Amniotic stem cell (primary cell): ENCODE results near the gene MGAT4B.
"Not testable (repeated sequence)": the region's sequence is repeated elsewhere in the genome, so short reads cannot be mapped to it uniquely, and the experiment has no call there.

ENCODE experiments used
- DNase-seq: peaks from one replicate; lab custom pipeline; 2025; lab: John Stamatoyannopoulos, UW

MGAT4B gene

DNA sequence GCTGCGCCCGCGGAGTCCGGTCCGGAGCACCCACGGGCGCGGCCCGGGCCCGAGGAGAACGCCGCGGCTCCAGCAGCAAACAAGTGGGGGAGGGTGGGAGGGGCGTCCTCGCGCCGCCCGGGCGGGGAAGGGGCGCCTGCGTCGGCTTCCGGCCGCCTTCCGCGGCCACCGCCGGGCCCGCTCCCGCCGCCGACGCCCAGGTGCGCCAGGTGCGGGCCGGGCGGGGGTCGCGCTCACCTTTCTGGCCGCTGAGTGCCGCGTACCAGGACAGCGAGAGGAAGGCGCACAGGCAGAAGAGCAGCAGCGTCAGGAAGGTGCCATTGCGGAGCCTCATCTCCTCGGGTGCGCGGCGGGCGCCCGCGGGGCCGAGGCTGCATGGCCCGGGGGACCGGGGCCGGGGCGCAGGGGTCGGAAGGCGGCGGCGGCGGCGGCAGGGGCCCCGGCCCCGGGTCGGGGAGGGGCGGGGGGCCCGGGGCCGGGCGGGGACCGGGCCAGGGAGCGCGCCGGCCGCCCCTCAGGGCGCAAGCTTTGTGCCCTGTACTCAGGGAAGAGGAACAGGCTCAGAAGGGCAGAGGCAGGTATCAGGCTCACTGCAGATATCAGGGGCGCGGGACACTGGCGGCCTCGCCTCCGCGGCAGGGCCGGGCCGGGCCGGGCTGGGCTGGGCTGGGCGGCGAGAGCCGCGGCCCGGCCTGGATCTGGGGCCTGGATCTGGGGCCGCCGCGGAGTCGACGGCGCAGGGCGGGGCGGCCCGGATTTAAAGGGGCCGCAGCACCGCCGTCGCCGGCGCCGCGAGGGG, at the start of gene MGAT4B:
Gene MGAT4B (minus strand): TSS at position 617 of the 799 bp plus-strand sequence. CDS start 283 bp downstream, at position 334.
- DNase-seq, result peak; percentile 36

DNA sequence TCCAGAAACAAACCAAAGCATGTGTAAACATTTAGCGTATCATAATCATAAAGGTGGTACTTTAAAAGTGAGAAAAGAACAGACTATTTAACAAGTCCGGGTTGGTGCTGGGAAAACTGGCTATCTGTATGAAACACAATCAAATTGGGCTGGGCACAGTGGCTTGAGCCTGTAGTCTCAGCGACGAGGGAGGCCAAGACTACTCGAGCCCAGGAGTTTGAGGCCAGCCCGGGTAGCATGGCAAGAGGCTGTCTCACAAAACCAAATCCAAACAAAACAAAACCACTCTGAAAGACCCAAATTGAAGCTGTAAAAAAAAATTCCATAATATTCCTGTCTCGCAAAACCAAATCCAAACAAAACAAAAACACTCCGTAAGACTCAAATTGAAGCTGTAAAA, 47.7 kb upstream of the MGAT4B start:
- DNase-seq, result no peak

DNA sequence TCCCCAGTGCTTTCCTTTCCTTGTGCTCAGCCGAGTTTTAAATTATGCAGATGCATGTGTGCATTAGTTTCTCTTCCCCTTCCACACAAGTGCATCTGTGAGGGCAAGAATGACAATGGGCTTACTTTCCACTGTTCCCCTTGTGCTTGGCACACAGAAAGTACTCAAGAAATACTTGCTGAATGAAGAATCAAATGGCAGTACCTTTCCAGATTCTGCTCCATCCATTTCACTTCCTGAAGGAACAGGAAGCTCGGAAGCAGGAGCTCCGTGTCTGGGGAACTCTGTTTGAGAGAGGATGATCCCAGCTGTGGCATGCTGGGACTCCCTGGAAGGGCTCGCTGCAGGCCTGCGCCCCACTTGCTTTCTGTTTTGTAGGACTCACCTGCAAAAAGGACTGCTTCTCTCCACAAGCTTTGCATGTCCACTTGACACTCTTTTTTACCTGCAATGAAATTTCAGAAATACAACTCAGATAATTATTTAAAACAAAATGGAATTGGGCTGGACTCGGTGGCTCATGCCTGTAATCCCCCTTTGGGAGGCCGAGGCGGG, 46.4 kb upstream of the MGAT4B start:
- DNase-seq, result no peak

DNA sequence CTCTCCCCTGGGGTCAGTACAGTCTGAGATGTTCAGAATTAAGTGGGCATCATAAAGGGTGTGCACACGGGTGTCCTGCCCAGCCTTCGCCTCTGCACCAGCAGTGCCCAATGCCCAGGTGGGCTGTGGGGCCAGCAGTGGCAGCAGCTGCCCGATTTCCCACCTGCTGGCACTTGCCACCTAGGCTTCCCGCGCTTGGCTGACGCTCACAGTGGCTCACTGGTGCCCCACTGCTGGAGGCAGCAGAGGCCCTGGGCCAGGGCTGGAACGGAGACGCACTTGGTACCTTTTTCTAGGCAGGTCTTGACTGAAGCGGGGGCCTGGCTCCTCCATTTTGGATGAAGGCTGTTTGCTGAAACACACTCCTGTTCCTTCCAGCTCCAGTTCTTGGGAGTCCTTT, 35.0 kb upstream of the MGAT4B start:
- no peak for DNase-seq

DNA sequence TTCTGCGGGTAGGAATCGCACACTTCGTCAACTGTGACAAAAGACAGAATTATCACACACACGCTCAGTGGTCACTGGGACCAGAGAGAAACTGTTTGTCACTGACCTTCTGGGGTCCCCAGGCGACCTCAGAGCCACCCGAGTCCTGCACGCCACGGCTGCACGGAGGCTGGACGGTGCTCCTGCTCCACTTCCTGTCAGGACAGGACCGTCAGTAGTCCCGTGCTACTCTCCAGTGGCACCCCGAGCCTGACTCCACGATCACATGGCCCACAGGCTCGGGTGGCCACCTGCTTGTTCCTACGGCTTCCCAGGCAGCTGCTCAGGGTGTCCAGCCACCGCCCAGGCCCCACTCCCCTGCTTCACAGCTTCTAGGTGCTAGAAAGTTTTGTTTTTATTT, 34.1 kb upstream of the MGAT4B start:
- DNase-seq, result no peak

DNA sequence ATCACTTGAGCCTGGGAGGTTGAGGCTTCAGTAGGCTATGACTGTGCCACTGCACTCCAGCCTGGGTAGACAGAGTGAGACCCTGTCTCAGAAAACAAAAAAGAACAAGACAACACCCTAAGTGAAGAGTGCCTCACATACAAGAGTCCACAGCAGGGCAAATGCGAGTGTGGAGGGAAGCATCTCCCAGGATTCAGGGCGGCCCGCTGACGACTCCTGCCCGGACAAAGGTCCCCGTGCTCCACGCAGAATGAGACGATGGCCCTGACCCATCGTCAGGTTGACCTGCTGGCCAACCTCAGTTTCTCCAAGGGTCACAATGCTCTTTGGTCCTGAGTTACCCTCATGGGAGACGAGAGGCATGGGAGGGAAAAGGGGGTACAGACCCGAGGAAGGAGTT, 33.7 kb upstream of the MGAT4B start:
- no peak for DNase-seq

DNA sequence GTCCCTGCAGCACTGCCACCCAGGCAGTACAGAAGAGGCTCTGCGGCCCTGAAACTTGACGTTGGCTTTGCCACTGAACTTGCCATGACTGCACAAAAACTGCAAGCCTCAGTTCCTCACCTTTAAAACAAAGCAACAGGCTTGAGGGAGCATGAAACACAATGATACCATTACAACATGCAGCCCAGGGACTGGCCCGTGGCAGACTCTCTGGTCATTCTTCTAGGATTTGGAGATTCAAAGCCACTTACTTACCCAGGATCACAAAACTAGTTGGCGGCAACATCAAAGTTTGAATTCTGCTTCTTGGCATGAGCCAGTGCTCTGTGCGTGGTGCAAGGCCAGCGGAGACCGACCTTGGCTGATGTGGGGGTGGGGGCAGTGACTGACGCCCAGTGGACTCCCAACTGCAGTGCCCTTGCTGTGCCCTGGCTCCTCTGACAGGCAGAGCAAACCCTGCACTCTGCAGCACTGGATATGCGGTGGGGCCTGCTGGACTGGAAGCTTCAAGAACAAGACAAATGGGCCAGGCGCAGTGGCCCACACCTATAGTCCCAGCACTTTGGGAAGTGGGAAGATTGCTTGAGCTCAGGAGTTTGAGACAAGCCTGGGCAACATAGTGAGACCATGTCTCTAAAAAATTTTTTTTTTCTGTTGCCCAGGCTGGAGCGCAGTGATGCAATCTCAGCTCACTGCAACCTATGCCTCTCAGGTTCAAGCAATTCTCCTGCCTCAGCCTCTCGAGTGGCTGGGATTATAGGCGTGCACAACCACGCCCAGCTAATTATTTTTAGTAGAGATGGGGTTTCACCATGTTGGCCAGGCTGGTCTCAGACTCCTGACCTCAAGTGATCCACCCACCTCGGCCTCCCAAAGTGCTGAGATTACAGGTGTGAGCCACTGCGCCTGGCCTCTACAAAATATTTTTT, 32.9 kb upstream of the MGAT4B start:
- no peak for DNase-seq

DNA sequence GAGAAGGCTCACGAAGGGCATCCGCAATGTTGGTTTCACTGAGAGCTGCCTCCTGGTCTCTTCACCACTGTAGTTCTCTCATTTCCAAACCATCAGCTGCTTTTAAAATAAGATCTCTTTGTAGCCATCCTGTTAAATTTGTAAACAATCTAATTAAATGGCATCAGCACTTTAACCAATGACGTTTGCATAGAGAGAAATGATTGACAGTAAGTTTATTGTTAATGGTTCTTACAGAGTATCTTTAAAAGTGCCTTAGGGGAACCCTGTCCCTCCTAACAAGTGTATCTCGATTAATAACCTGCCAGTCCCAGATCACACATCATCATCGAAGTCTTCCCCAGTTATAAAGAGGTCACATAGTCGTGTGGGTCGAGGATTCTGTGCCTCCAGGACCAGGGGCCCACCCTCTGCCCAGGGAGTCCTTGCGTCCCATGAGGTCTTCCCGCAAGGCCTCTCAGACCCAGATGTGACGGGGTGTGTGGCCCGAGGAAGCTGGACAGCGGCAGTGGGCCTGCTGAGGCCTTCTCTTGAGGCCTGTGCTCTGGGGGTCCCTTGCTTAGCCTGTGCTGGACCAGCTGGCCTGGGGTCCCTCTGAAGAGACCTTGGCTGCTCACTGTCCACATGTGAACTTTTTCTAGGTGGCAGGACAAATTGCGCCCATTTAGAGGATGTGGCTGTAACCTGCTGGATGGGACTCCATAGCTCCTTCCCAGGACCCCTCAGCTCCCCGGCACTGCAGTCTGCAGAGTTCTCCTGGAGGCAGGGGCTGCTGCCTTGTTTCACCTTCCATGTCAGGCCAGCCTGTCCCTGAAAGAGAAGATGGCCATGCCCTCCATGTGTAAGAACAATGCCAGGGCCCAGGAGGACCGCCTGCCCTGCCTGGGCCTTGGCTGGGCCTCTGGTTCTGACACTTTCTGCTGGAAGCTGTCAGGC, 30.7 kb upstream of the MGAT4B start:
- no peak for DNase-seq

DNA sequence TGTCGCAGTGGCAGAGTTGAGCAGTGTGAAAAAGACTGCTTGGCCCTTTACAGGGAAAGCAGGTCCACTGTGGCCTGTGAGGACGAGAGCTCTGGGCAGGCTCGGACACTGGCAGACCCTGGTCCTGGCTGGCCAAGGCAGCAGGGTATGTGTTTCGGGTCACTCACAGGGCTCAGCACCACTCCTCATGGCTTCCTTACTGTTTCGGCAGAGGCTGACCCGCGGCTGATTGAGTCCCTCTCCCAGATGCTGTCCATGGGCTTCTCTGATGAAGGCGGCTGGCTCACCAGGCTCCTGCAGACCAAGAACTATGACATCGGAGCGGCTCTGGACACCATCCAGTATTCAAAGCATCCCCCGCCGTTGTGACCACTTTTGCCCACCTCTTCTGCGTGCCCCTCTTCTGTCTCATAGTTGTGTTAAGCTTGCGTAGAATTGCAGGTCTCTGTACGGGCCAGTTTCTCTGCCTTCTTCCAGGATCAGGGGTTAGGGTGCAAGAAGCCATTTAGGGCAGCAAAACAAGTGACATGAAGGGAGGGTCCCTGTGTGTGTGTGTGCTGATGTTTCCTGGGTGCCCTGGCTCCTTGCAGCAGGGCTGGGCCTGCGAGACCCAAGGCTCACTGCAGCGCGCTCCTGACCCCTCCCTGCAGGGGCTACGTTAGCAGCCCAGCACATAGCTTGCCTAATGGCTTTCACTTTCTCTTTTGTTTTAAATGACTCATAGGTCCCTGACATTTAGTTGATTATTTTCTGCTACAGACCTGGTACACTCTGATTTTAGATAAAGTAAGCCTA, 29.8 kb upstream of the MGAT4B start:
- DNase-seq, result no peak

DNA sequence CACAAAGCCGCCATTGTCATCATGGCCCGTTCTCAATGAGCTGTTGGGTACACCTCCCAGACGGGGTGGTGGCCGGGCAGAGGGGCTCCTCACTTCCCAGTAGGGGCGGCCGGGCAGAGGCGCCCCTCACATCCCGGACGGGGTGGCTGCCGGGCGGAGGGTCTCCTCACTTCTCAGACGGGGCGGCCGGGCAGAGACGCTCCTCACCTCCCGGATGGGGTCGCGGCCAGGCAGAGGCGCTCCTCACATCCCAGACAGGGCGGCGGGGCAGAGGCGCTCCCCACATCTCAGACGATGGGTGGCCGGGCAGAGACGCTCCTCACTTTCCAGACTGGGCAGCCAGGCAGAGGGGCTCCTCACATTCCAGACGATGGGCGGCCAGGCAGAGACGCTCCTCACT, 28.2 kb upstream of the MGAT4B start:
- not testable (repeated sequence) for DNase-seq

DNA sequence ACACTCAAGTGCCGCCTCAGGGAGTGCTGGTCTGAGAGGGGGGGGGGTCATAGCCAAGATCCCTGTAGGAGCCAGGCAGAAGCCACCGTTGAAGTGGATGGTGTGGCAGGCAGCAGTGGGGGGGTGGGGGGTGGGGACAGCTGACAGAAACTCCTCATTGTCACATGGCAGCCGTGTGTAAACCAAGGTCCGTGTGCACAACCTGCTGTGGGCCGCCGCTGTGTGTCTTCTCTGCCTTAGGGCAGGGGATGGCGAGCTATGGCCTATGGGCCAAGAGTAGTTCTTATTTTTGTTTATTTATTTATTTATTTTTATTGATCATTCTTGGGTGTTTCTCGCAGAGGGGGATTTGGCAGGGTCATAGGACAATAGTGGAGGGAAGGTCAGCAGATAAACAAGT, 27.5 kb upstream of the MGAT4B start:
- DNase-seq, result no peak

DNA sequence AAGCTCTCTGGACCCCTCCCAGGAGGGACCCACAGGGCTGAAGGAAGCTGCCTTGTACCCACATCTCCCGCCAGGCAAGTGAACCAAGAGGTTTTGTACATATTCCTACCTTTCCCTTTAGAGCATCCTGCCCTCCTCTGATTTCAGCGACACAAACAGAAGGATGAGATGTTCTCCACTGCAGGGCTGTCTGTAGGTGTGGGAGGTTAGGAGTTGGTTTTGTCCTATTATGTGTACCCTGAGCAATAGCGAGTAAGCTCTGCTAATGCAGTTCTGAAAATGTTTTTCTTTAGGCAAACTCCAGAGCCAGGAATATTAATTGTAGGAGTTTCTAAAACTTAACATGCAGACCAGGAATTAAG, 27.0 kb upstream of the MGAT4B start:
- no peak for DNase-seq

DNA sequence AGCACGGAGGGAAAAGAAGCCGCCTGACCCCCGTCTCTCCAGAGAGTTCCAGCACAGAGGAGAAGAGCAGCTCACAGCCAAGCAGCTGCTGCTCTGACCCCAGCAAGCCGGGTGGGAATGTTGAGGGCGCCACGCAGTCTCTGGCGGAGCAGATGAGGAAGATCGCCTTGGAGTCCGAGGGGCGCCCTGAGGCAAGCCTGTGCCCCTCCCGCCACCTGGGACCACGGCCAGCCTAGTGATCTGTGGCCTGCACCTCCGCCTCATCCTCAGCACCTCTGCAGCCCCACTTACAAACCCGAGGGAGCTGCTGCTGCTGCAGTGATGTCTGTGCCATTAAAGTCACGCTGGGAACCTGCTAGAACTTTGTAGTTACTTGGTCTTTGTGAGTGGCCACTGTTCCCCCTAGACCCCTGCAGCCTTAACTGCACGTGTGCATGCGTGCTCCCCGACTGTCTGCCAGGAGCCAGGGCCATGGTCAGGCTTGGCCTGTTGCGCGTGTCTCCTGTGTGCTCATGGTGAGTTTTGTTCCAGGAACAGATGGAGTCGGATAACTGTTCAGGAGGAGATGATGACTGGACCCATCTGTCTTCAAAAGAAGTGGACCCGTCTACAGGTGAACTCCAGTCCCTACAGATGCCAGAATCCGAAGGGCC, 26.5 kb upstream of the MGAT4B start:
- no peak for DNase-seq

DNA sequence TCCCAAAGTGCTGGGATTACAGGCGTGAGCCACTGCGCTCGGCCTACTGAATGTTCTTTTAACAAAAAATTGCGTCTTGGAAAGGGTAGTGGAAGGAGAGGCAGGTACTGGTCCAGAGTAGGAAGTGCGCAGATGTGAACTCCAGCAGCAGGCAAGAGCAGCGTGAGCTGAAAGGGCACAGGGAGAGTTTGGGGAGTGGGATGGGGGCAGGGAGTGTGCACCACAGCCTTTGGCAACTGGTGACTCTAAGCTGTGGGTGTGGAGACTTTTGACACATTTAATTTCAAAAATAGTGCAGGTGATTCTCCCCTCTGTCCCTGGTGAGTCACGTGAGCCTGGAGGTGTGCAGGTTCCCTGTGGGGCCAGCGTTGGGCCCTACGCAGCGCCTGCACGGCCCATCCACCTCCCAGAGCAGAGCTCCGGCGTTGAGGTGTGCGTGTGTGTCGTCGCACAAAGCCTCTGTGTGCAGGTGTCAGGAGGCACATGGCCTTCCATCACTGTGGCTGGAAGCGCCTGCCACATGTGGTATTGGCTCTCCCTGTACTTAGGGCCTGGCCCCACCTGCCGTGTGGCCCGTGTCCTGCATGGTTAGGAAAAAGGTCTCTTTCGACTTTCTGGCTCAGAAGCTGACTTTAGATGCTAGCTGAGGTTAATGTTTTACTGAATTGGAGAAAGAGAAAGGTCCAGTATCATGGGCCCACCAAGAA, 25.5 kb upstream of the MGAT4B start:
- DNase-seq, result no peak

DNA sequence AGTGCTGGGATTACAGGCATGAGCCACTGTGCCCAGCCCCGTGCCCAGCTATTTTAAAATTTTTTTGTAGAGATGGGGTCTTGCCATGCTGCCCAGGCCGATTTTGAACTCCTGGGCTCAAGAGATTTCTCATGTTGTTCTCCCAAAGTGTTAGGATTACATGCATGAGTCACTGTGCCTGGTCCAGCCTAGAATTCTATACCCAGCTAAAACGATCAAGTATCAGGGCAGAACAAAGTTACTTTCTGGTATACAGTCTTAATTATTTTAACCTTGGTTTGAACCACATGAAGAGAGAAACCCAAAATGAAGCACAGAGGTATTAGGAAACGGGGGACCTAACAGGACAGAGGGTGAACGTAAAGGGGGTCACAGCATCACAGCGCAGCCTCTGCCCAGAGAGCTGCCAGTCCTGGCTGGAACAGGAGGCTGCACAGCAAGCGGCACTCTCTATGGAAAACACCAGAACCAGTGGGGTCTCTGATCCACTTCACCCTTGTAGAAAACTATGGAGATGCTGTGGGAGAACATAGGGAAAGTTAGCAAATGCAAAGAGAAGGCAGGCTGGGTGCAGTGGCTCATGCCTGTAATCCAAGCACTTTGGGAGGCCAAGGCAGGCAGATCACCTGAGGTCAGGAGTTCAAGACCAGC, 24.3 kb upstream of the MGAT4B start:
- no peak for DNase-seq

DNA sequence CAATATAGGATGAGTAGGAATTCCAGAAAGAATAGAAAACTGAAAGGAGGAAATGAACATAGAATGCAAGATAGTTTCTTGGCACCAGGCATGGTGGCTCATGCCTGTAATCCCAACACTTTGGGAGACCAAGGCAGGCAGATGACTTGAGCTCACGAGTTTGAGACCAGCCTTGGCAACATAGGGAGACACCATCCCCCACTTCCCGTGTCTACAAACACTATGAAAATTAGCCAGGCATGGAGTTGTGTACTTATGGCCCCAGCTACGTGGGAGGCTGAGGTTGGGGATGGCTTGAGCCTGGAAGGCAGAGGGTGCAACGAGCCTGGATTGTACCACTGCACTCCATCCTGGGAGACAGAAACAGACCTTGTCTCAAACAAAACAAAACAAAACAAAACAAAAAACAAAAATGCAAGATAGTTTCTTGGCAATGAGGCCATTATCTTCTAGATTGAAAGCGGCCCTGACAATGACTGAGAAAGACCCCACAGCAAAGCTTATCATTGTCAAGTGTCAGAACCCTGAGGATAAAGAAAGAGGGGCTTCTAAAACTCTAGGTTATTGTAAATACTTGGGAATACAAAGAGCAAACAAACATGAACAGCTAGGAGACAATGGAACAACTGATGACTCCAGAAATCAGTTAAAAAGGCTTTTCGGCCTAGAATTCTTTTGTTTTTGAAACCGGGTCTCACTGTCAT, 23.2 kb upstream of the MGAT4B start:
- no peak for DNase-seq

DNA sequence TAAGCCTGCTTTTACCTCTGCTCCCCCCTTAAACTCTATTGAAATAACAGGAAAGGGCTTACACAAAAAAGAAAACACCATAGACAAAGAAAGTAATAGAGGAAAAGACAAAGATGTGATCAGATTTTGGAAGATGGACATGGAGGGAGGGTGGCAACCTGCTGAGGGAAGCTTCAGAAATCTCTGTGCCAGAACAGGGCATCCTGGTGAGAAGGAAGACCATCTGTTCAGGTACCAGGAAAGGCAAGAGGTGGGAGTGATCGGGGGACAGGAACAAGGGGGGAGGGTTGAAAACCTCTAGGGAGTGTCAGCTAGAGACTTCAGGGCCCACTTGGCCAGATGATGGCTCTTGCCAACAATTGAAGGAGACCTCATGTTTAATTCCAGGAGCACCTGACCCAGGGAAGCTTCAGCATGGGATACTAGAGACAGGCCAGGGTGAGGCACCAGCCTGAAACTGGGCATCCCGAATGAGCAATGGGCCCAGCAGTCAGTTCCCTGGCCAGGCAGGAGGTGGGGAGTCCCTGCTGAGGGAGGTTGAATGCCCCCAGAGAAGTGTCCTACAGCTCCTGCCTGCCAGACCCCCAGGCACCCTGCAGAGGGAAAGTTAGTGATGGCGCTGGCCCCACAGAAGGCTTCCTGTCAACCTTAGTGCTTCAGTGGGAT, 22.2 kb upstream of the MGAT4B start:
- DNase-seq, result no peak

DNA sequence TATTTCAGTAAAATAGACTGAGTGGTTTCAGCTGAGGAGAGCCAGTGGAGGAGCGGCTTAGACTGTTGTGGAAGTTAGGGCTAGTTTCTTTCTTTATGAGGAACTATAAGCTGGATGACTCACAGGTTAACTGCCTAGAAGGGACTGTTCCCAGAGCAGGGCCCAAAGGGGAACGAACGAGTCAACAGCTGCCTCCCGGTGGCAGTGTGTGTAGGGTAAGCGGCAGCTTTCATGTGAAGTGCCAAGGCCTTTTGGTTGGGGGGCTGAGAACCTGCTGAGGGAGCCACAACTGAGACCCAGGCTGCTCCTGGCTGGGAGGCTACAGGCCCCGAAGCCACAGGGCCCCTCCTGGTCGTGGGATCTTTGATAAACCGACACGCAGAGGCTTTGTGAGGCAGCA, 21.0 kb upstream of the MGAT4B start:
- DNase-seq, result no peak
